ENCODE data around the gene TRIM33. TPM values are rescaled to one million over a fixed set of nuclear protein-coding genes. Genes with fewer than 3 reads are reported as not detected.
"Not testable (repeated sequence)": the region's sequence is repeated elsewhere in the genome, so short reads cannot be mapped to it uniquely, and the experiment has no call there.

Gene TRIM33
- total RNA-seq, 1 experiment from 2014 or later: 31.9 TPM

DNA sequence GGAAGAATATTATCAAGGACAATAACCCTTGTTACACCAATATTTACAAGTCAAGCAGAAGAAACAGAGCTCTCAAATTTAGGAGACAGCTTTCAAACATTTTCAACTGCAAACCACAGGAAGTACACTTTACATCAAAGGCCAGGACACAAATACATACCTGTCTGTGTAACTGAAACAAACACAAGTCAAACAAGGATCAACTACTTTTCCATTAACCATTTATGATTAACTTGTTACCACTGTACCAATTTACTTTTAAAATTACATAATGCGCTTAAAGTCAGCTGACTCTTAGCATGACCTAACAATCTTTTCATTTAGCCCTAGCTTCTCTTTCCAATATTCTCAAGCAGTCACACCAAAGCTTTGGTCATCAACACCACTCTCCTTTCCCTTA, 43.5 kb downstream of the TRIM33 start:
- no peak for DNase-seq (ENCODE audit: low read depth)

DNA sequence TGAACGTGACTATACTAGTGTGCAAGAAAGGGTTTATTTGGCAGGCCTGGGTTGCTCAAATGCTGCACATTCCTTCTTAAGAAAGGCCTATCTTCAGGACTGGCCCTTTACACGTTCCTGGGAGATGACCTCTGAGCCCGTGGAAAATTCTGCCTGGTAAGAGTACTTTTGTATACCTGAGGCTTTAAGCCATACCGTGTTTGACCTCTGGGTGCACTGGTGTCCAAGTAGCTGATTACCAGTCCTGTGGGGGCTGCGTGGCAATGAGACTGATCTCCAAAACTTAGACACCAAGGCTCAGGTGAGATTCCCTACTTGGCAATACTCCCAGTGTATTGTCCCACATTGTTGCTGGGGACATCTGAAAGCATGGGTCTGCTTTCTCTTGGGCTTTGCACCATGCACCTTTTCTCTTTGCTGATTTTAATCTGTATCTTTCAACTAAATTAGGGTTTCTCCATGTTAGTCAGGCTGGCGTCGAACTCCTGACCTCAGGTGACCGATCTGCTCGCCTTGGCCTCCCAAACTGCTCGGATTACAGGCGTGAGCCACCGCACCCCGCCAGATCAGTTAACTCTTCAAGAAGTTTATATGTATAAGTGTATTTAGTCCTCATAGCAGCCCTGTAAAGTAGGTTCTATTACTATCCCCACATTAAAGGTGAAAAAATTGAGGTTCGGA, 44.5 kb downstream of the TRIM33 start:
- no peak for DNase-seq (ENCODE audit: low read depth)

DNA sequence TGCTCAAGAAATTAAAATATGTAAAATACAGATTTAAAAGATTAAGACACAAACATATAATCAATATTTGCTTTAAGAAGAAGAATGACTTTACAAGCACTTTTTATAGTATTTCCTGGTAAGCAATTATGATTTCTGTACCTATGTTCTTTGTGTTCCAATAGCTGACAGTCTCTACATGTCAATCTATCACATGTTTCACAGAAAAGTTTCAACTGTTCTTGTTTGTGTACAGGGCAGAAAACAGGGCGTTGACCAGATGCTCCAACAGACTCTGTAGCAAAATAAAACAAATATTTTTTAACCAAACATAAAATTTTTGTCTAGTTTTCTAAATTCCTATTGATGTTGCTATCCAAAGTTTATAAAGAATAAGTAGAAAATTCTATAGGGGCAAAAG, 48.0 kb downstream of the TRIM33 start:
- DNase-seq (ENCODE audit: low read depth): no peak

DNA sequence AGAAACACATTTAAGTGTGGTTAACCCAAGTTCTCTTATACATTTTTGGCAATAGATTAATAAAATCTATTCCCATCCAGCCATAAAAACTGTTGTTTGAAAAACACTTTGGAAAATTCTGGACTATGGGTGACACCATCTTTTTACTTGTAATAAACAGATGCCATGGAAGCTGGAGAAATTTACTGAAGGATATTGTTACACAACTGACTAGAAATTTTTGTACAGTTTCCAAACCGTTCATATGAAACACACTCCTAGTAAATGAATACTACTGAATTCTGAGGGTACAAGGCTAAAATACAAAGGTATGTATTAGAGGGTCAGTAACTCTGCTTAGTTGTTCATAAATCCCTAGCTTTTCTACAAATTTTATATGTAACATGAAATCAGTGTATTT, 48.7 kb downstream of the TRIM33 start:
- DNase-seq (ENCODE audit: low read depth): no peak

DNA sequence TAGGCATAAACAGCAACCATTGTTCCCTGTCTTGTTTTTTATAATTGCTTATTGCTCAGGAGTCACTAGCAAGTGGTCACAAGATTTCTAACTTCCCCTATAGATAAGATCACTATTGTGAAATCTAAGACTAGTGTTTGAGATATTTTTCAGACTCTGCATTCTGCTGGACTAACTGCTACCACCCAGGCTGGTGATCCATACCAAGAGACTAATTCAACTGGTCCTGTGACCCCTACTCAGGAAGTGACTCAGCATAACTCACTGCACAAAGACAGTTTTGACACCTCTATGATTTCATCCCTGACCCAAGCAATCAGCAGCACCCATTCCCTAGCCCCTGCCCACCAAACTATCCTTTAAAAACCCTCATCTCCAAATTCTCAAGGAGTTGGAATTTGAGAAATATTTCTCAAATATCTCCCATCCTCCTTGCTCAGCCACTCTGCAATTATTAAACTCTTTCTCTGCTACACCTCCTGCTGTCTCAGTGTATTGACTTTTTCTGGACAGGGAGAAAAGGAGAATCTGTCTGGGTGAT, 52.7 kb downstream of the TRIM33 start:
- peak; percentile 41 for DNase-seq (ENCODE audit: low read depth)

DNA sequence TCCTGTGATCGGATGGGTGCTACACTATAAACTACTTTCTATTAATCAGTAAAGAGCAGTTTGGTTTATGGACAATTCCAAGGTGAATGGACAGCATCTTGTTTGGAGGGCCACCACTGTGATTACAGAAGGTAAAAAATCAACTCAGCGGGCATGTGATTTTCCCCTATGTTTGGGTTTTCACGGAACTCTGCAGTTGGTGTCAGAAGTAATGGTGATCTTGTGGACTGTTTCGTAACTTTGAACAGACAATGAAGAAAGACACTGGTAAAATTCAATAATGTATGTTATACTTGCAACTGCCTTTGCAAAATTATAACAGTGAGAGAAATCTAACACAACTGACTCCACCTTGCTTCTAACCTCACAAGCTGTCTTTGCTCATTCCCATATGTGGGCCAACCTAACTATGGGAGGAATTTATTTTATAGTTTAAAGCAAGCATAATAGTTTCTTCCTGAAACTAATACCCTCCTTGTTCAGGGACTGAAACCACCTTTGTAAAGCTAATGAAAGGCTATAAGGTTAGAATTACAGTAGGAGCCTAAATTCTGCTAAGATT, 53.2 kb downstream of the TRIM33 start:
- no peak for DNase-seq (ENCODE audit: low read depth)

DNA sequence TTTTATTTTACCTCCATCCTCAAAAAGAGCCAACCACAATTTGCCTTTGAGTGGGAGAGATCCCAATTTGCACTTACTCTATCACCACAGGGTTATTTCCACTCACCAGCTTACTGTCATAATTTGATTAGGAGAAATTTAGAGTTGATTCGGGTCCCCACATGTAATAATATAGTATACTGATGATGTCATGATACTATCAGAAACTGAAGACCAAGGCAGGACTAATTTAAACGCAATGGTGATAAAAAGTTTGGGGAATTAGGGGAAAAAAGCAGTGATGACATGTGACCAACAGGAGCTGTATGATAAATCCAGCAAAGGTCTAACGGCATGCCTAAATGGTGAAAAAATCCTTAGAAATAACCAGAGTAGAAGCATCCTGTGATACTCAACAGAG, 54.4 kb downstream of the TRIM33 start:
- no peak for DNase-seq (ENCODE audit: low read depth)

DNA sequence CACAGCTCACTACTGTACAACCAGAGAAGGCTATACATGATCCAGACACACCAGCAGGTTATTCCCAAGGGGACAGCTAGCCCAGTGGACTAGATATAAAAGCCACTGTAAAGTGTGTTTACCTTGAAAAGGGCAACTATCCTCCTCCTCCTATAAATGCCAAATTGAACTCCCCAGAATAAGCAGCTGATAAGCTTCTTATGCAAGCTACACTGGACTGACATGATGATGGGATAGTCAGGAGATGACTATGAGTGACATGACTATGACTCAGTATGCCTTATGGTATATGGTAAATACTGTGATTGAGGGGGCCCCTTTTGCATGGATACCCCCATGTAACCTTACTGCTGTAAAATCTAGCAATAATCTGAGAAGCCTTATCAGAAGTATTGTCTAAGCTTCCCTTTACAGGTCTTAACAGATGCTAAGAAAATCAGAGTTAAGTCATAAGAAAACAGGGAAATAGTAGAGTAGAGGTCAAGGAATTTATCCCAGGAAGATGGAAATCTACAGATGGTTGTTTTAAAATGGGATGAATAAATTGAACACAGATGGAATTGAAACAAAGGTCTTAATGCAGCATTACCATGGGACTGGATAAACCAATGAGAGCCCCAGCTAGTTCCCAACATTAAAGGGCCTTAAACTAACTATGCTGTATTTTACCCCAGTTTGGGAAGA, 55.8 kb downstream of the TRIM33 start:
- DNase-seq (ENCODE audit: low read depth): peak; percentile 12

DNA sequence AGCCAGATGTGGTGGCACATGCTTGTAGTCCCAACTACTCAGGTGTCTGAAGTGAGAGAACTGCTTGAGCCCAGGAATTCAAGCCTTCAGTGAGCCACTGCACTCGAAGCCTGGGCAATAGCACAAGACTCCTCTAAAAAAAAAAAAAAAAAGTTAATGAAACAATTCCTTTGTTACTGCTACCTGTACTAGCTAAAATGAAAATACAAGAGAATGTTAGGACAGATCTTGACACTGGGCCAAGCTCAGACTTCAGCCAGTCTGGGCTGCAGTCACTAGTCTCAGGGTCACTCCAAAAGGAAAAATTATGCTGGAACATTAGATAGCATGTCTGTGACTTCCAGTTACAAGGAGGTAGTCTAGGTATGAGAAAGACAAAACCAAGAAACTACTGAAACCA, 56.5 kb downstream of the TRIM33 start:
- DNase-seq (ENCODE audit: low read depth): no peak

DNA sequence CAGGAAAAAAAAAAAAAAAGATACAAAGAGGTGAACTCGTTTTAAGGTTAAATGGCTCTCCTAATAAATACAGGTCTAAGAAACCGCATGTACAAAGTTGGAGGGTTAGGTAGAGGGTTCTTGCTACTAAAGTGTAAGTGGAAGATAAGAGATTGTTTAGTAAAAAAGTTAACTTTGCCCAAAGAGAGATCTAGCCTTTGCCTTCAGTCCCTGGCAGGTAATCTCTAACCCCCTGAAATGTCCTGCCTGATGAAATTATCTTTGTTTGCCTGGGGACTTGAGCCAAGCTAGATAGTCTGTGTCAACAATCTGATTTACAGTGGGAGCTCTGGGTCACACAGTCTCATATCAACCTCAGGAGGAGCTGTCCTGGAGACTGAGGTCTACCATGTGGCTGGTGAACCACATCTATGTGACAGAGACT, 57.6 kb downstream of the TRIM33 start:
- no peak for DNase-seq (ENCODE audit: low read depth)

DNA sequence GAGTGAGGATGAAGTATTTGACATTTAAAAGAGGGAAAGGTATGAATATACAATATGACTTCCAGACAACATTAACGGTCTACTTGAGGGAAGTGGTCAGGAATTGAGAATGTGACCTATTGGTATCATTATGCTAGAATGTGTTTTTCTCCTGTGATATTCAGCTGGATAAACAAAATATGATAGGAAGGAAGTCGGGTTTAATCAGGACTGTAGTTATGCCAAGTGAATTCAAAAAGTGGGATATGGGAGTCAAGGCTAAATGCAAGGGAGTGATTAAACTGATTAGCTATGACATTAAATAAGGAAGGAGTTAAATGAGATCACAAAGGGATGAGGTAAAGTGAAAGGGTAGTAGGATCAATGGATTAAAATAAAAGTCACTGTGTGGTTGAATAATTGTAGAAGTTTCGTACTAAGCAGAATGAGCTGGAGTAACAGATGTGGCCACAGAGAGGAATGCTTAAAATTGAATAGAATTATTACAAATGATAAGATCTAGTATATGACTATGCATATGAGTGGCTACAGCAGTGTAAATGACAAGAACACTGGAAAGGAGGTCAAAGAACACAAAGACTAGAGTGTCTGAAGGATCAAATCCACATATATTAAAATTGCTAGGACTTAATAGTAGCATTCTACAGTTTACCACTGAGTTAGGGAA, 62.5 kb downstream of the TRIM33 start:
- DNase-seq (ENCODE audit: low read depth): no peak

DNA sequence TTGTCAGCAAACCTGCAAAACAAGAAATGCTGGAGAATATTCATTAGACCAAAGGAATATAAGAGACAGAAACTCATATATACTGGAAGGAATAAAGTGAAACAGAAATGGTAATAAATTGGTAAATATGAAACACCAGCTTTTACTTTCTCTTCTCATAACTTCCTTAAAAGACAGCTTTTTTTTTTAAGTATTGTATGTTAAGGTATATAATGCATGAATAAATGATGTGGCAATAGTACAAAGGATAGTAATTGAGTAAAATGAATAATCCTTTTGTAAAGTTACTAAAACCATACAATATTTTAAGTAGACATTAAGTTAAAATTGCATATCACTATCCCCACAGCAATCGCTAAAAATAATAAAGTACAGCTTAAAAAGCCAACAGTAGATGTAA, 64.8 kb downstream of the TRIM33 start:
- DNase-seq (ENCODE audit: low read depth): no peak

DNA sequence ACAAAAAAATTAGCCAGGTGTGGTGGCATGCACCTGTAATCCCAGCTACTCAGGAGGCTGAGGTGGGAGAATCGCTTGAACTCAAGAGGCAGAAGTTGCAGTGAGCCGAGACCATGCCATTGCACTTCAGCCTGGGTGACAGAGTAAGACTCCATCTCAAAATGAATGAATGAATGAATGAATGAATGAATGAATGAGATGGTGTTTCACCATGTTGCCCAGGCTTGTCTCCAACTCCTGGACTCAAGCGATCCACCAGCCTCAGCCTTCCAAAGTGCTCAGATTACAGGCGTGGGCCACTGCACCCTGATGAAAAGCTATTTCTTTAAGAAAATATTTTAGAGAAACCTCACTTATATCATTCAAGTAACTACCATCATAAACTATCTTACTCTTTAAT, 67.8 kb downstream of the TRIM33 start:
- not testable (repeated sequence) for DNase-seq (ENCODE audit: low read depth)

DNA sequence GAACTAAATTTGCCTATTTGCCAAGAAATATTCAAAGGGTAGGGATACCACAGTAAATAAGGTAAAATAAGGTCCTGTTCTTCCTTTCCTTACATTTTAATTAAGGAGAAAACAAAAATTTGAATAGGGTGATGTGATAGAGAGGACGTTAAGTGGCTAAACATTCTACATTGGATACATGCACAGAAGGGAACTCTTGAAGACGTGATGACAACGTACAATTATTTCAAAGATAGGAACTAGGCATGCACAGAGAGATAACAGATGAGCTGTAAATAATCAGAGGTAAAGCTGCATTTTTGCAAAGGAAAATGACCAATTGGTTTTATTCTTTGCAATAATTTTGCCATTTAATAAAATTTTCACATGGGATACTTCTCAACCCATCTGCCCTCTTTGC, 69.7 kb downstream of the TRIM33 start:
- no peak for DNase-seq (ENCODE audit: low read depth)

DNA sequence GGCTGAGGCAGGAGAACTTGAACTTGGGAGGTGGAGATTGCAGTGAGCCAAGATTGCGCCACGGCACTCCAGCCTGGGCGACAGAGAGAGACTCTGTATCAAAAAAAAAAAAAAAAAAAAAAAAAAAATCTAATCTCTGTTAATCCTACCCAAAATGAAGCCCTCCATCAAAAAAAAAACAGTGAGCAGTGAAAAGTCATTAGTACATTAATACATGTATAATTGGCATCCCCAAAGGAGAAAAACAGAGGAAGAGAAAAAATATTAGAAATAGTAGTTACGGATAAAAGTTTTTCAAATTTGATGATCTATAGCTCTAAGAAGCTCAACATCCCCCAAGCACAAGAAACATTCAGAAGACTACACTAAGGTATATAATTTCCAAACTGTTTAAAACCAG, 71.6 kb downstream of the TRIM33 start:
- DNase-seq (ENCODE audit: low read depth): no peak

DNA sequence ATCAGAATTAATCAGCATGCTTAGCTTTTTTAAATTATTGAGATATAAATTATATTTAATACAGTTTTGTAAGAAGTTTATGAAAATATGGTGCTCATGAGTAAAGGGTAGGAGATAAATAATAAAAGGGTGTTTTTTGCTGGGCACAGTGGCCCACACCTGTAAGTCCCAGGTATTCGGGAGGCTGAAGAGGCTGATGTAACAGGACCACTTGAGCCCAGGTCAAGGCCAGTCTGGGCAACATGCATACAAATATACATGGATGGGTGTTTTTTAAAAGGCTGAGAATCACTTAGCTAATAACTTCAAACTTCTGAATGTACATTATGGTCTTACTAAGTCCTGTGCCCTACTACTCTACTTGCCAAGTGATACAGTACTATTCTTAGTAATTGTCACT, 73.2 kb downstream of the TRIM33 start:
- no peak for DNase-seq (ENCODE audit: low read depth)

DNA sequence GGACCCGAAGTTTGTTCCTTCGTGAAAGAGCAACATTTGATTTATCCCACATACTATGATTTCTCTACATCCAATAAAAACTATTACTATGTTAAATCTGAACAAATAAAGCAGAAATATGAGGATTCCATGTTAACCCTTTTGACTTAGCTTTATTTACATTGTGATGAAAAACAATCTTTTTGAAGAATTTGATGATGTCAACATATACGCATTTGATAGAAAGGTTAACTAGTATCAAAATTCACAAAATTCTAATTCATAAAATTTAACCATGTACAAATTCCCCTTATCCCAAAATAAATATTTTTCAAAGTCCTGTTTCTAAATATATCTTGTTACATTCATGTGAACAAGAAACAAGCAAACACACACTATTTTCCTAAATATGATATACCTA, 74.2 kb downstream of the TRIM33 start:
- DNase-seq (ENCODE audit: low read depth): no peak

DNA sequence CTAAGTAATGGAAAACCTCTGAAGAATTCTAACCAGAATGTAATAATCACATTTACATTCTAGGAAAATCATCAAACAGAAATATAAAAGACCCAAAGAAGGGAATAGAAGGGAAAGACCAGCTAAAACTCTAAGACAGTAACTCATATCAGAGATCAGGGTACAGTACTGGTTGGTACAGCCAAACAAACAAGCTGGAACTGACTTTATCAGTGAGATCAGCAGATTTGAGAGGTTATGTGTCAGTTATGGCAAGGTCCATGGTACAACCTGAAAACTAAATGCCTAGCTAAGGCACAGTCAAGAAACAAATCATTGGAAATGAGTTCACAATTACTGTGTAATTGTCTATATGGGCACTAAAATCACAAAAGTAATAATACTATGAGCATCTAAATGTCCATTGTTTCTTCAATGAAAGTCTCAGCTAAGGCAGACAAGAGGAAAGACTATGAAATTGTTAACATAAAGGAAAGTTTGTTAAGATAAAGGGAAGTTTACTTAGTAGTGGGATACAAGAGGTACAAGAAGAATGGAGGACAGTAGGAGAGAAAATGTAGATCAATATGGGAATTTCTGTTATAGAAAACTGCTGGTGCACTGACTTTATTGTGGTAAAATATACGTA, 75.8 kb downstream of the TRIM33 start:
- DNase-seq (ENCODE audit: low read depth): no peak

DNA sequence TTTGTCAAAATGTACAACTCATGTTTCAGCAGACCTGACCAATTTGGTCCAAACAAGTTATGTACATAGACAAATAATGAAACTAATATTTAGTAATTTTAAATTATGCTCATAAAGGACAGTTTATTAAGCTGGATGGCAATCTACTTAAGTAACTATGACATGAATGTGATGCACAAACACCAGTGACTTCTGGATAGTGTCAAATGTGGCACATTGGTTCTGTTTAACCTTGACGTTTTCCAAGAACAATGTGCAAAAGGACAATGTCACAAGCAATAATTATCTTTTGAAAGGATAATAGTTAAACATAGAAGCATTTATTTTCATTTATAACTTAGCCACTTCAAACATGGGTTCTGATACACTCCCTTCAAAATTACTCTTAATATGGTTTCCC, 80.0 kb downstream of the TRIM33 start:
- no peak for DNase-seq (ENCODE audit: low read depth)

DNA sequence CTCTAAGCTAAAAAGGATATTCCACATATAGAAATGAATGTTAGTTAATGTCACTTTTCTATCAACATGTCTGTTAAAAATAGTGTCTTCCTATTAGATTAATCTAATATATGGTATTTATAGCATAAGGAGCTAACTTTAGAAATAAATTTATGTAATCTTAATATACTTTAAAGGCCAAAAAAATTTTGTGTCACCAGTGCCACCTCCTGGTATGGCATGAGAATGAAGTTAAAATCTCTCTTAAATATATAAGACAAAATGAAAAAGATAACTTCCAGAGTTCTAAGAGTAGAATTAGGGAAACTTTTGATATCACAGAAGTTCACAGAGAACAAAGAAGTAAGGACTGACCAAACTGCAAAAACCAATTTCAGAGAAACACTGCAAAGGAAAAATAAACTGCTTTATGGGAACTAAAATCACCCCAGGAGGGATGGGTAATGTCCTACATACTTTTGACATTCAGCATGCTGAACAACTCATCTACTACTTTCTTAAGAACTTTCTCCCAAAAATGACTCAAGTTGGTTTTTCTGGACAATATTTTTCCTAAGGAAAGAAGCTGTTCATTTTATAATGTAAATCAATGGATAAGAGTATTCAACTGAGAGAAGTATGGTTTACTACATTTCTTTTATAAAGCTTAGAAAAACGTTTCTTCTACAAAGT, 82.8 kb downstream of the TRIM33 start:
- DNase-seq (ENCODE audit: low read depth): peak; percentile 29

DNA sequence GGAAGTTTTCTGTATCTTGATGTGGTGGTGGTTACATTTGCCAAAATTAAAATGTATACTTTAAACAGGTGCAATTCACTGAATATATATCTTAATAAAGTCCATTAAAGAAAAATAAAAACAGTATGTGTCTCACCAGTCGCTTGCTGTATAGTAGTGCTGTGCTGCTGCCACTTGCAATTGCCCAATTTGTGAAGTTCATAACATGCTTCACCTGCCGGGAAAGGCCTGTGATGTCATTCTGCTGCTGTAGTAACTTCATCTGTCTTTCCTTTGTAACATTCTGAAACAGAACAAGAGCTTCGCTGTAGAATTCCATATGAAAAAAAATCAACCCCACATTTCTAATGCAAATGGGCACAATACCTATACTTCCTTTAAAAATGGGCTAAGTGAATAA, 83.4 kb downstream of the TRIM33 start:
- DNase-seq (ENCODE audit: low read depth): no peak
